A172 (cell line): ENCODE measurements around the gene DIRAS1. TPM values are rescaled to one million over a fixed set of nuclear protein-coding genes. Genes with fewer than 3 reads are reported as not detected.
A peak's percentile ranks its signal among the peaks of the same experiment; 100 is the strongest.
"Not testable (repeated sequence)": the region's sequence is repeated elsewhere in the genome, so short reads cannot be mapped to it uniquely, and the experiment has no call there.

Experiments
- DNase-seq: peaks from one replicate; pipeline ENCODE4 v3.0.0-alpha.2; 2015; ENCODE audit warnings: low spot score
- total RNA-seq: library from RNA; depleted of rRNA; stranded (reverse); fragments of >200 nt; shearing (Covaris generic); gene quantifications from 2 replicates; pipeline ENCODE4 v1.2.3, GENCODE V29; 2014

The DIRAS1 gene
- total RNA-seq, 1 experiment from 2014 or later: 18.3 TPM

GRCh38 chr19:2711875-2712205 lies 9.3 kb downstream of the DIRAS1 start:
- no peak for DNase-seq

DNA sequence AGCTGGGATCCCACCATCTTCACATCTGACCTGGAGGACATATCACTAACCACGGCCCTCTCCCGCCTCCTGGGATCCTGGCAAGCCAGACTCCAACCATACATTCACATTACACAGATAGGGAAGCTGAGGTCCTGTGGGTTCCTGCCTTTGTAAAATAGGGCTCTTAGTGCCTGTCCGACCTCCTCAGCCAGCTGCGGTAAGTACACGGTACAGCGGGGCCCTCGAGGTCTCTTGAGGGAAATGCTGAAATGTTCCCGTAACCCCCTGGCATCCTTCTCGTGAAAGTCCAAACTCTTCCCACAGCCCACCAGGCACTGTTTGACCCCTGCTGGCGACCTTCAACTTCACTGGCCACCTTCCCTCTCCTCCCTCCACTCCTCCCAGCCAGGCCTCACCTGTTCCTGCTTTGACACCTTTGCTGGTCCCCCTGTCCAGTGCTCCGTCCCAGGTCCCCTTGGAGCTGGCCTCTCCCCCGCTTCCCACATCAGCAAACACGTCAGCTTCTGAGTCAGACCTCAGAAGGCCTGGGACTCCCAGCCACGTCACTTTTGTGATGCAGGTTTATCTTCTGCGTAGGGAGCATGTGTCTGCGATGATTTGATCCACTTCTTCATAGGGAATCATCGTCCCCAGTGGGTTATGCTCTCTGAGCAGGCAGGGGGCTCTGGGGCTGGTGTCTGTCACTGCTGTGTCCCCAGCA lies 9.8 kb downstream of the DIRAS1 start:
- peak; percentile 81 for DNase-seq

DNA sequence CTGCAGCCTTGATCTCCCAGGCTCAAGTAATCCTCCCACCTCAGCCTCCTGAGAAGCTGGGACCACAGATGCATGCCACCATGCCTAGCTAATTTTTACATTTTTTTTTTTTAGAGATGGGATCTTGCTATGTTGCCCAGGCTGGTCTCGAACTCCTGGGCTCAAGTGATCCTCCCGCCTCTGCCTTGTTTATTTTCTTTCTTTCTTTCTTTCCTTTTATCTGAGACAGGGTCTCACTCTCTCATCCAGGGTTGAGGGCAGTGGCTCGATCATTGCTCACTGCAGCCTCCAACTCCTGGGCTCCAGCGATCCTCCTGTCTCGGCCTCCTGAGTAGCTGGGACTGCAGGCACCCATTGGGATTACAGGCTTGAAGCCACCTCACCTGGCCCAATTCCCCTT lies 14.9 kb downstream of the DIRAS1 start:
- DNase-seq: no peak

GRCh38 chr19:2703691-2704216 lies 17.4 kb downstream of the DIRAS1 start:
- DNase-seq: no peak

GRCh38 chr19:2703077-2703437 lies 18.1 kb downstream of the DIRAS1 start:
- DNase-seq: no peak

DNA sequence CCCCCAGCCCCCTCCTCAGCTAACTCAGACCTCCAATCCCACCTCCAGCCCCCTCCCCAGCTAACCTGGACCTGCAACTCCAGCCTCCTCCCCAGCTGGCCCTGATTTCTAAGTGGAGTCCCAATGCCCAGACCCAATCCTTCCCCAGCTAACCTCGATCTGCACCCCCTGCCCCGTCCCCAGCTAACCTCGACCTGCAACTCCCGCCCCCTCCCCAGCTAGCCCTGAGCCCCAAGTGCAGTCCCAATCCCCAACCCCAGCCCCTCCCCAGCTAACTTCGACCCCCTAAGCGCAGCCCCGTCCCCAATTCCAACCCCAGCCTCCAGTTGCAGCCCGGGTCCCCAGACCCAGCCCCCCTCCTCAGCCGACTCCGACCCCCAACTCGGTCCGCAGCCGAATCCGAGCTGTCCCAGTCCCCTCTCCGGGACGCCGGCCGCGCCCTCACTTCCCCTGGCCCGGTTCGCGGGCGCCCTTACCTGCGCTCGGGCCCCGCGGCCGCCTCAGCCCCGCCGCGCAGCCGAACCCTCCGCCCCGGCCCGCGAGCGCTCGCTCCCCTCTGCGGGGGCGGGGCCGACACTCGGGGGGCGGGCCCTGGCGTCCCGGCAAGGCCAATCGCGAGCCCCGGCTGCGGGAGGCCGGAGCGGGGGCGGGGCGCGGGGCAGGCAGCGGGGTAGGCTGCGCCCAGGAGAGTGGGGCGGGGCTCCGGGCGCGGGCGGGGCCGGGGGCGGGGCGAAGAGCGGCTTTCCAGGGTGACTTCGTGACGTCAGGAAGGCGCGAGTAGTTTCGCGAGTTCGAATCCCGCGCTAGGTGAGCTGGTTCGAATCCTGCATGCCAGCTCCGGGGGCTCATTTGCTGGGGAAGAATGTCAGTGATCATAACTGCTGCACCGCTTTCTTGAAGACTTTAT lies 18.7 kb downstream of the DIRAS1 start, which contains the start of gene GNG7:
GNG7 (minus strand) TSS at position 525 of the 907 bp plus-strand sequence. CDS start 182,006 bp downstream, outside the sequence.
- peak; percentile 83 for DNase-seq

- DNase-seq: no peak
These were observed 19.6 kb downstream of the DIRAS1 start for GRCh38 chr19:2701361-2702169.

- no peak for DNase-seq
These were observed 20.4 kb downstream of the DIRAS1 start for GRCh38 chr19:2700660-2701360.

GRCh38 chr19:2699413-2700140 lies 21.6 kb downstream of the DIRAS1 start:
- no peak for DNase-seq

DNA sequence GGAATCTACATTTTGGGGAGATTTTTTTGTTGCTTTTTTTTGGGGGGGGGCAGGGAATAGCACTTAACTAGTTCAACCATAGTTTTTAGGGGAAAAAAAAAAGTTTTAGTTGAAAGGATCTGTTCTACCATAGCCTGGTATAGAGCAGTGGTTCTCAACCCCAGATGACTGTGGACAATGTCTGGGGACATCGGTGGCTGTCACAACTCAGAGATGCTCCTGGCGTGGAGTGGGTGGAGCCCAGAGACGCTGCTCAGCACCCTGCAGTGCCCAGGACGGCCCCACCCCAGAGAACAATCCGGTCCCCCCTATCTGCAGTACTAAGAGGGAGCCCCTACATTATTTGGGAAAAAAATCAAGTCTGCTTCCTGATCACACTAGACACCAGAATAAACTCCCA lies 27.0 kb downstream of the DIRAS1 start:
- no peak for DNase-seq

- no peak for DNase-seq
These were observed 27.5 kb downstream of the DIRAS1 start for GRCh38 chr19:2693492-2694160.

DNA sequence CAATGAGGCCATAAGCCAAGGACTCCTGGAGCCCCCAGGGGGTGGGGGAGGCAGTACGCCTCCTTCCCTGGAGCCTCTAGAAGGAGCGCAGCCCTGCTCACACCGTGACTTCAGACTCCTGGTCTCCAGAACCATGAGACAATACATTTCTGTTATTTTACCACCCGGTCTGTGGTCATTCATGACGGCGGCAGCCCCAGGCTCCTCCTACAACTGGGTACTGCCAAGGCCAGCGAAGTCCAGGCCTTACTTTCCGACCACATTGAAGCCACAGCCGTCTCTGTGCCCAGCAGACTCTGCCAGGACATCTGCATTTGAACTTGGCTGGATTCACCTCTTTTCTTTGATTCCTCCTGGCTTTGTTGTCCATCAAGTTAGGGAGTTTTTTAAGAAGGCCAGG lies 29.2 kb downstream of the DIRAS1 start:
- DNase-seq: no peak

DNA sequence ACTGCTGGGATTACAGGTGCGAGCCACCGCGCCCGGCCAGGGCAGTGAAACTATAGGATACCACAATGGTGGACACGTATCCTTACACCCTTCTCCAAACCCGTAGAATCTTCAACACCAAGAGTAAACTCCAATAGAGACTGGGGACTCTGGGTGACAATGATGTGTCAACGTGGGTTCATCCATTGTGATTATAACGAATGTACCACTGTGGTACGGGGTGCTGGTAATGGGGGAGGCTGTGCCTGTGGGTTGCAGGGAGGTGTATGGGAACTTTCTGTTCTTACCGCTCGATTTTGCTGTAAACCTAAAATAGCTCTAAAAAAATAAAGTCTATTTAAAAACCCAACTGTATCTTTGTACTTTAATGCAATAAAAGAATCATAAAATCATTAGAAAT lies 30.3 kb downstream of the DIRAS1 start:
- no peak for DNase-seq

DNA sequence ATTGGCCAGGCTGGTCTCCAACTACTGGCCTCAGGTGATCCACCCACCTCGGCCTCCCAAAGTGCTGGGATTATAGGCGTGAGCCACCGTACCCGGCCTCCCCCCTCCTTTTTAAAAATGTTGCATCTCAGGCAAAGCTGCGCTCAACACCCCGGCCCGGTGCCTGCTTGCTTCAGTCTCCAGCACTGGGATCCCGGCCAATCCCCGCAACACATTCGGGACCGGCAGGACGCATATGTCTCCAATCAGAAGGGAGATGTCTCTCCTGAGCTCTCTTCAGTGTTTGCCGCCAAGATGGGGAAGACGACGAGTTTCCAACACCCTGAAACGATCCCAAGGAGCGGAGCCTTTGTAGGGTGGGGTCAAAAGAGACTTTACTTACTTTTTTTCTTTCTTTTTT lies 34.8 kb downstream of the DIRAS1 start:
- no peak for DNase-seq

DNA sequence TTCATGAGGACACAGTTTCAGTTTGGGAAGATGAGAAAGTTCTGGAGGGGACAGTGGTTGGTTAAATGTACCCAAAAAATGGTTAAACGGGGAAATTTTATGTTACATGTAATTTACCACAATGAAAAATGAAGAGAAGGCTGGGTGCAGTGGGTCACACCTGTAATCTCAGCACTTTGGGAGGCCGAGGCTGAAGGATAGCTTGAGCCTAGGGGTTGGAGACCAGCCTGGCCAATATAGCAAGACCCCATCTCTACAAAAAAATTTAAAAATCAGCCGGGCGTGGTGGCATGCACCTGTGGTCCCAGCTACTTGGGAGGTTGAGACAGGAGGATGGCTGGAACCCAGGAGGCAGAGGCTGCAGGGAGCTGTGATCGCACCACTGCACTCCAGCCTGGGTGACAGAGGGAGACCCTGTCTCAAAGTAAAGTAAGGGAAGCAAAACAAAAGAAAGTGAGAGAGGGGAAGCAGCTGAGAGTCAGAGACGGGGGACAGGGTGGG lies 35.9 kb downstream of the DIRAS1 start:
- no peak for DNase-seq

DNA sequence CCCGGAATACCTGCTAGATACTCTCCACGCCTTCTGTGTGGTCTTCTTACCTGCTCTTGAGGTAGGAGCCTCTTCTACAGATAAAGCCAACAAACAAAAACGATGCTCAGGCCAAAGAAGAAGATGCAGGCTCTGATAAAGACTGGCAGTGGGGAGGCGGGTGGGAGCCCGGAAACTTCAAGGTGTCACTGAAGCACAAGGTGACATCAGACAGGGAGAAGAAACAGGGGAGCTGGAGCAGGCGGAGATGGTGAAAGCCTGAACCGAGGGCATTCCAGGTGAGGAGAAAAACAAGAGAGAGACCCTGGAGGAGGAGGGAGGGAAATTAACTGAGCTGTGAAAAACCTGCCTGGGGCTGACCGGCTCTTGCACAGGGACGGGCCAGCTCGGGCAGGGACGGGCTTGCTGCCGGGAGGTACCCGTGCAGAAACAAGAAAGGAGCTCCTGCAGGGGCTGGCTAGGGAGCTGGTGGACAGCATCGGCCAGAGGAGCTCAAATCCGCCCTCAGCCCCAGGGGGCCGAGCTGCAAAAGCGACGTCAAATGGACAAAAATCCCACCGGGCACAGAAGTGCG lies 37.7 kb downstream of the DIRAS1 start:
- DNase-seq: no peak

DNA sequence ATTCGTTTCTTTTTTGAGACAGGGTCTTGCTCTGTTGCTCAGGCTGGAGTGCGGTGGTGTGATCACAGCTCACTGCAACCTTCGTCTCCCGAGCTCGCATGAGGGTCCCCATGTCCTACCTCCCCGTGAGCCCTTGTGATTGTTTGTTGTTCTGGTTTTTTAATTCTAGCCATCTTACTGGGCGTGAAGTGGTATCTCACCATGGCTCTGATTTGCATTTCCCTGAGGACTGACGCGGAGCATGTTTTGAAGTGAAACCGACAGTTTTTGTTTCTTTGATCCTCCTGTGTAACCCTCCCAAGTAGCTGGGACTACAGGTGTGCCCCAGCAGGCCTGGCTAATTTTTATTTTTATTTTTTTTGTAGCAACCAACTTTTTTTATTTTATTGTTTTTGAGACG lies 40.4 kb downstream of the DIRAS1 start:
- no peak for DNase-seq

DNA sequence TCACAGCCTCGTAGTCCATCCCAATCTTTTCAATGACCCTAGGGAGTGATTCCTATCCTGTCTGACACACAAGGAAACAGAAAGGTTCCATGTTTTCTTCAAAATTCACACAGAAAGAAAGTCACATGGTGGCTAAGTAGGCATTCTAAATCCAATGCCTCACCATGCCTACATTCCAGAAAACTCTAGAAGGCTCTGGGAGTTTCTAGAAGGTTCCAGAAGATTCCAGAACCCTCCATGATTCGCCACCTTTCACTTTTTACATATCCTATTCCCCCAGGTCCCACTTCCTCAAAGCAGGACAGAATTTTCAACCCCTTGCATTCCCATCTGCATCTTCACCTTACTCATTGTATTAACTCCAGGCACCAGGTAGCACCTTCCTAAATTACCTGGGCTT lies 41.7 kb downstream of the DIRAS1 start:
- DNase-seq: no peak

- DNase-seq: not testable (repeated sequence)
These were observed 42.2 kb downstream of the DIRAS1 start for GRCh38 chr19:2678948-2679347.
